H1 (cell line): ENCODE data around the gene GRB7. TPM values are rescaled to one million over a fixed set of nuclear protein-coding genes. Genes with fewer than 3 reads are reported as not detected.

Experiments
- CHD7 ChIP-seq: fragments of 300-600 bp; sonication (generic); IDR thresholded peaks from 2 replicates; pipeline ENCODE4 v1.7.1; 2012; ENCODE audit warnings: low read length, moderate library complexity, mild to moderate bottlenecking, inconsistent platforms; ENCODE audit not compliant: insufficient replicate concordance
- polyA plus RNA-seq, 7 experiments: library from polyadenylated mRNA; depleted of rRNA in 3 of 7; stranded (reverse) in 5 of 7; unstranded in 2 of 7; fragments of >200 nt in 5 of 7; fragments of 200-250 nt in 2 of 7; gene quantifications; 1 replicate in 5 of 7; 2 replicates in 1 of 7; 4 replicates in 1 of 7; pipeline versions ENCODE4 v1.2.1 to v1.2.3, GENCODE V29; 2011 to 2013; ENCODE audit warnings: missing spikeins in 2 of 7, mixed read lengths in 2 of 7
- total RNA-seq: library from RNA; stranded (reverse); fragmentation: NEBNext Ultra II Directional; extraction: Animal tissue kit (Norgen Biotek cat#: 25700); gene quantifications from 2 replicates; pipeline ENCODE4 v1.2.1, GENCODE V29; 2021

The GRB7 gene
- total and polyA plus RNA-seq, 2 of the 8 experiments (the other 6 are each of a cell fraction or from before 2014, with no cell fraction given): 32.2 to 41.5 TPM

- TF ChIP-seq CHD7: no peak
Observed at GRCh38 chr17:39694593-39694992, 43.1 kb upstream of the GRB7 start (continued).
